Bronchial epithelial cell (primary cell): Measurements from ENCODE around the gene STEAP1B. TPM values are rescaled to one million over a fixed set of nuclear protein-coding genes. Genes with fewer than 3 reads are reported as not detected.

Experiments
- DNase-seq: peaks from one replicate; pipeline ENCODE4 v3.0.0-alpha.2; 2010; ENCODE audit warnings: low read depth
- FAIRE-seq: peaks from 2 replicates; lab custom pipeline; 2011; peaks lifted over from hg19 to GRCh38; lab: Jason Lieb, UNC
- H3K27me3 ChIP-seq: 2 replicates; pipeline ENCODE4 v1.5.1; 2011; ENCODE audit warnings: low read length; ENCODE audit not compliant: control insufficient read depth, insufficient read depth
- H3K36me3 ChIP-seq: 2 replicates; pipeline ENCODE4 v1.5.1; 2011; ENCODE audit warnings: low read length; ENCODE audit not compliant: control insufficient read depth, insufficient read depth
- H3K4me3 ChIP-seq: 2 replicates; pipeline ENCODE4 v1.5.1; 2011; ENCODE audit warnings: mild to moderate bottlenecking, low read depth, low read length, control low read depth
- CTCF ChIP-seq: IDR thresholded peaks from 2 replicates; pipeline ENCODE4 v1.5.1; 2011; ENCODE audit warnings: mild to moderate bottlenecking, moderate library complexity, low read length, control low read depth, inconsistent platforms; ENCODE audit not compliant: insufficient read depth, severe bottlenecking
- total RNA-seq: library from RNA; depleted of rRNA; stranded (reverse); fragments of >200 nt; gene quantifications from 2 replicates; pipeline ENCODE4 v1.2.1, GENCODE V29; 2014

The STEAP1B gene
- total RNA-seq, 1 donor from 2014 or later: 3.7 TPM

DNA sequence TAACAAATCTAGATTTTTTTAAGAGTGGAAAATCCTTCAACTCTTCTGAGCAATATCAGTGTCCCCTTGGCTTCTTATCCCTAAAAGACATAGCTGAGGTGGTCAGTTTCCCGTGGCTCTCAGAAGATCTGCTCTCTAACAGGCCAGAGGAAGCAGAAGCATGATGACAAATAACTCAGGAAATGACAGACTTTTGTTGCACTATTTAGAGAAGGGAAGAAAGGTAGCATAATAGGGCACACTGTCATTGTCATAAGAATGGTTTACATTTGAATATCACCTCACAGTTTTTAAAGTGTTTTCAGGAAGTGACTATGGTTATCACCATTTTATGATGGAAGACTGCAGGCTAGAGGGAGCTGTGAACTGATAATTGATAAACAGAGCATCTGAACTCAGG is 109.5 kb downstream of the STEAP1B start:
- DNase-seq (no peak), FAIRE-seq (no peak)
- Histone ChIP-seq H3K27me3 (no peaks in the 10 kb centered on the region), H3K36me3 (no peaks in the 10 kb centered on the region), H3K4me3 (no peak overlapping the region)
- TF ChIP-seq CTCF: no peak

- no peak for TF ChIP-seq CTCF
- FAIRE-seq: no peak
- no peak for DNase-seq
- H3K4me3 ChIP-seq: no peak overlapping the region
- no peaks in the 10 kb centered on the region for H3K36me3 ChIP-seq
- no peaks in the 10 kb centered on the region for H3K27me3 ChIP-seq
Observed at GRCh38 chr7:22389892-22390291, 110.1 kb downstream of the STEAP1B start.

DNA sequence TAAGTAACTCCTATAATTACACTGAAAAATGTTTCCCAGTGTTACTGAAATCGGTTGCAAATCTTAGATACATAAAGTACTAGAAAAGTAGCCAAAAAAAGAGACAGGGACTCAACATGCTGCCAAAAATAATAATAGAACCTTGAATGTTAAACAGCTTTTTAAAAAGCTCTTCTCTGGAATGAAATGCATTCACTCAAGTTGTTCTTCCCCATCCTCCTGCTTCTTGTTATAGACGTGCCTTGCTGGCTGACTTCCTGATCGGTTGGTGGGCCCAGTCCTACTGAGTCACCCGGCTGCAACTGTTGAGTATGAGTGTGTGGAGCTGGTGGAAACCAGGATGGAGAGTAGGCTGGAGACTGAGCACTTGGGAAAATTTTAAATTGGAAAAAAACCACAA is 112.4 kb downstream of the STEAP1B start:
- DNase-seq (peak; percentile 16), FAIRE-seq (no peak)
- Histone ChIP-seq H3K27me3 (no peaks in the 10 kb centered on the region), H3K4me3 (no peak overlapping the region), H3K36me3 (no peaks in the 10 kb centered on the region)
- no peak for TF ChIP-seq CTCF

DNA sequence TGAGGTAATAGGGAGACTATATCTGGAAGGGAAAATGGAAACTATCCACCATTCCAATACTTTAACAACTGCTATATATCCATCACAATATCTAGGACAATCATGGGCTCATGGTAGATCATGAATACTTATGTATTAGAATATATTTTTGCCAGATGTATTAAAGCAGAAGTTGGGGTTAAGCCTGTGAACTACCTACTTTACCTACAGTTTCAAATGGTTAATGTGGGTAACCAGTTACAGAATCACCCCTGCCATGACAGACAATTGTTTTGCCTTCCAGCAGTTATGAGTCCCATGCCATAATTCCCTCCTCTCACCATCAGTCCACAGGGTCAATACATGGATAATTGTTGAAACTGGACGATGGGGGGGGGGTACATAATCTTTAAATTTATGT is 113.1 kb downstream of the STEAP1B start:
- Histone ChIP-seq H3K36me3 (no peaks in the 10 kb centered on the region), H3K27me3 (no peaks in the 10 kb centered on the region), H3K4me3 (no peak overlapping the region)
- FAIRE-seq: no peak
- no peak for DNase-seq
- no peak for TF ChIP-seq CTCF

- Histone ChIP-seq H3K4me3 (no peak overlapping the region), H3K36me3 (no peaks in the 10 kb centered on the region), H3K27me3 (no peaks in the 10 kb centered on the region)
- no peak for TF ChIP-seq CTCF
- DNase-seq (no peak), FAIRE-seq (no peak)
Observed at GRCh38 chr7:22386206-22386858, 113.7 kb downstream of the STEAP1B start.

- DNase-seq (no peak), FAIRE-seq (no peak)
- no peak overlapping the region for H3K4me3 ChIP-seq
- H3K27me3 ChIP-seq: no peaks in the 10 kb centered on the region
- no peak for TF ChIP-seq CTCF
- H3K36me3 ChIP-seq: no peaks in the 10 kb centered on the region
Observed at GRCh38 chr7:22385326-22385725, 114.7 kb downstream of the STEAP1B start.
